ENCODE results near the gene NIPBL.
"Not testable (repeated sequence)": the region's sequence is repeated elsewhere in the genome, so short reads cannot be mapped to it uniquely, and the experiment has no call there.

Gene NIPBL

GRCh38 chr5:36950586-36951457, 74.3 kb downstream of the NIPBL start:
- DNase-seq = no peak

DNA sequence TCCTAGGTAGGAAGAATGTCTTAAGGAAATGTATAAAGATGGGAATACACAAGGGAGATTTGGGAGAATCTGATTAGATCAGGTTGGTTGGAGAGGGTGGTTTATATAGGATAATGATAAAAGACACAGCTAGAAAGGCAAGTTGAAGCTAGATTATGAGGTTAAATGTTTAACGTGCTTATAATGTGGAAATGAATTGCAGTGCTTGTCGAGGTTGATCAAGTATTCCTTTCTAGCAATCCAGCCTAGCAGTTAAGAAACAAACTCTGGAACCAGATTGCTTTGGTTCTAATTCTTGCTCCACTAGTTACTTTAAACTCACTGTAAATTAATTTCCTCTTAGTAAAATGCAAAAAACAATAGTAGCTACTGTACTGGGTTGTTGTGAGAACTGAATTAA, 76.5 kb downstream of the NIPBL start:
- DNase-seq = no peak

DNA sequence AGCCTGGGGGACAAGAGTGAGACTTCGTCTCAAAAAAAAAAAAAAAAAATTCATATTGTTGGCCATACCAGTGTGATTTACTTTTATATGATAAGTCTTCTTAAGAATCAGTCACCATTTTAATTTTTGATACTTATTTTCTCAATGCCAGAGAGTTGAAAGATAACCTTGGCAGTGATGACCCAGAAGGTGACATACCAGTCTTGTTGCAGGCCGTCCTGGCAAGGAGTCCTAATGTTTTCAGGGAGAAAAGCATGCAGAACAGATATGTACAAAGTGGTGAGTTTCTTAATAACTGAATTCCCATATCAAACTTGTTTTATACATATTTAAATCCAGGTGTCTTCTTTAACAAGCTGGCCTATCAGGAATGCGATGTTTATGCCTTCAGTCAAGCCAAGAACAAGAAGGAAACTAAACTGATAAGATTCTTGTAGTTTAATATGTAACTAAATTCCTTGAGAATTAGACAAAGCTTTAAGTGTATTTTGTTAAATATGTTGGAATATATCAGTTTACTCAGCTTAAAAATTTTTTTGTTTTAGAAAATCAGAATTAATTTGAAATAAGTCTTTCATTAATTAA, 81.5 kb downstream of the NIPBL start:
- no peak for DNase-seq

GRCh38 chr5:36958612-36959011, 82.0 kb downstream of the NIPBL start:
- DNase-seq = no peak

- no peak for DNase-seq
These were observed 88.6 kb downstream of the NIPBL start for GRCh38 chr5:36965179-36965578.

GRCh38 chr5:36969700-36970395, 93.3 kb downstream of the NIPBL start:
- DNase-seq = no peak

DNA sequence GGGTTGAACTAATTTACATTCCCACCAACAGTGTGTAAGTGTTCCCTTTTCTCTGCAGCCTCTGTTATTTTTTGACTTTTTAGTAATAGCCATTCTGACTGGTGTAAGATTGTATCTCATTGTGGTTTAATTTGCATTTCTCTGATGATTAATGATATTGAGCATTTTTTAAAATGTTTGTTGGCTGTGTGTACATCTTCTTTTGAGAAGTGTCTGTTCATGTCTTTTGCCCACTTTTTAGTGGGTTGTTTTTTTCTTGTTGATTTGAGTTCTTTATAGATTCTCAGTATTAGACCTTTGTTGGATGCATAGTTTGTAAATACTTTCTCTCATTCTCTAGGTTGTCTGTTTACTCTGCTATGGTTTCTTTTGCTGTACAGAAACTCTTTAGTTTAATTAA, 101.6 kb downstream of the NIPBL start:
- no peak for DNase-seq

- DNase-seq = no peak
These were observed 105.6 kb downstream of the NIPBL start for GRCh38 chr5:36982146-36982545.

GRCh38 chr5:36985387-36985786, 108.8 kb downstream of the NIPBL start:
- no peak for DNase-seq

DNA sequence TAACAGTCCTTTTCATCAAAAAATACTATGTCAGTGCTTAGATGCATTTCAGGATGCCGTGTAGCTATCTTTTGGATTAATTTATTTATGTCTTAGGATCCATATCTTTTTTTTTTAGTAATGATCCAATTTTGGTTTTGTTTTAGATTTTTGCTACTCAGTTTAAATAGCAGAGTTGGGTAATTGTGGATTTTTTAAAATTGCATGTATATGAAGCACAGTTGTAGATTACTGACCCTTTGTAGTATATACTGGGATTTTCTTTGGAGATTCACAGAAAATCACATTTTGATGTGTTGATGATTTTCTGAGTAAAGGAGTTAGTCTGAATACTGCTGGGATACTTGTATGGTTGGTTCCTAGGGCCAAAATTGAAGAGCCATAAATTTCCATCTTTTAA, 111.8 kb downstream of the NIPBL start:
- DNase-seq = no peak

GRCh38 chr5:36998578-36998977, 122.0 kb downstream of the NIPBL start:
- DNase-seq = no peak

GRCh38 chr5:37002176-37002751, 125.7 kb downstream of the NIPBL start:
- DNase-seq = no peak

DNA sequence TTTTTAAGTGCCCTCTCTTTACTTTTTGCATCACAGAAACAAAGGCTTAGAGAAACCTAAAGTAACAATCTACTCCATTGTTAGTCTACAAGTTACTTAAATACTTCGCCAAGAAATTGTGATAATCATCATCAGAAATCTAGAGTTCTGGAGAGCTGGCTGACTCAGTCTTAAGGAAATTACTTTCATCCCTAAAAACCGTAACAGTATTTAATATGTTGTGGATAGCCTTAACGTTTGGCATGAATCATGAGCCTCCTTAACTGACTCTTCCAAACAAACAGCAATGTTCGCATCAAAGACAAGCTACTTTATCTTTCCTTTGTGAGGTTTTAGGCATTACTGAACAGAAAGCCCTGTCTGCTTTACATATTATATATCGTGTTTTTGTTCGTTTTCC, 128.7 kb downstream of the NIPBL start:
- DNase-seq = no peak

DNA sequence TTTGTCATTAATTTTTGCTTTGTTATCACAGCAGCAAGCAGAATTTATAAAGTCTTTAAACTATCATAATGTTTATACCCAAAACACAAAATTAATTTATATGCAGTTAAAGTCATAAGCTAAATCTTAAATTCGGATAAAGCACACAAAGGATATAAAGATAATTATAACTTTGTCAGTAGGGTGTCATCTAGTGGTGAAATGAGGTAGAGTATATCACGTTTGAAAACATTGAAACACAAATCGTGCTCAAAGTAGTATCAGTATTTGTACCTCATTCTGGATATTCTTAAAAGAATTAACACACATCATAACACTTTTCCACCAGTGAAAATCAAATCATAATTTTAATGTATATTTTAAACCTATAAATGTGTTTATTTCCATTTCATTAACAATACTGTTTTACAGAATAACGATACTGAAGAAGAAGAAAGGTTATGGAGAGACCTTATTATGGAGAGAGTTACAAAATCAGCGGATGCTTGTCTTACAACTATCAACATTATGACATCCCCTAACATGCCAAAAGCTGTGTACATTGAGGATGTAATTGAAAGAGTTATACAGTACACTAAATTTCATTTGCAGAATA, 129.5 kb downstream of the NIPBL start:
- peak; percentile 11 for DNase-seq

- DNase-seq = not testable (repeated sequence)
These were observed 136.6 kb downstream of the NIPBL start for GRCh38 chr5:37013181-37013580.

GRCh38 chr5:37014321-37014720, 137.8 kb downstream of the NIPBL start:
- no peak for DNase-seq

- DNase-seq = no peak
These were observed 139.5 kb downstream of the NIPBL start for GRCh38 chr5:37015795-37016666.

DNA sequence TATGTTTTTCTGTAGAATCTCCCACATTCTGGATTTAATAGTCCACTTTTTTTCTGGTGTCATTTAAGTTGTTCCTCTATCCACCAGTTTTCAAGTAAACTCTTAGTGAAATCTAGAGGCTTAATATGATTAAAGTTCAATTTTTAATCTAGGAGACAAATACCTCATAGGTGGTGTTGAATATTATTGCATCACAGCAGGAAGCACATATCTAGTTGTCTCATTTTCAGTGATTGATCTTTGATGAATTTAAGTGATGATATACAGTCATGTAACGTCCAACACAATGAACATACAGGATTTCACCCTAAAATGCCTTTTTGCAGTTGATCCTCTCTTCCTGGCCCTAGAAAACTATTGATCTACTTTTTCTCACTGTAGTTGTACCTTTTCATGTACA, 152.3 kb downstream of the NIPBL start:
- no peak for DNase-seq

- DNase-seq = no peak
These were observed 152.9 kb downstream of the NIPBL start for GRCh38 chr5:37029436-37029835.

- no peak for DNase-seq
These were observed 158.4 kb downstream of the NIPBL start for GRCh38 chr5:37034955-37035354.

- no peak for DNase-seq
These were observed 161.3 kb downstream of the NIPBL start for GRCh38 chr5:37037840-37038239.

DNA sequence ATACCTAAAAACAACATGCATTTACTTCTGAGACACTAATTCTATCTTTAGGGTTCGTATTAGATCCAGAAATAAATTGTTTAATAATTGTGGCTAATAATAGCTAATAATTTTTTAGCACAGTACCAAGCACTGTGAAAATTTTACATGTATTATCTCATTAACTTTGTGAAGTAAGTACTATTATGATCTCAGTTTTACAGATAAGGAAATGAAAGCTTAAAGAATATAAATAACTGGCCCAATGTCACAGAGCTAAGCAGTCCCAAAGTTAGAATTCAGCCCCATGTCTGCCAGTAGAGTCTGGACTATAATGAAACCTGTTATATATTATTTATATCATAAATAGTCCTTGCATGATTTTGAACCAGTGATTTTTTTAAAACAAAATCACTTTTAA, 163.3 kb downstream of the NIPBL start:
- no peak for DNase-seq
